ENCODE data around the gene ARMCX2.
"Not testable (repeated sequence)": the region's sequence is repeated elsewhere in the genome, so short reads cannot be mapped to it uniquely, and the experiment has no call there.

Gene ARMCX2

DNA sequence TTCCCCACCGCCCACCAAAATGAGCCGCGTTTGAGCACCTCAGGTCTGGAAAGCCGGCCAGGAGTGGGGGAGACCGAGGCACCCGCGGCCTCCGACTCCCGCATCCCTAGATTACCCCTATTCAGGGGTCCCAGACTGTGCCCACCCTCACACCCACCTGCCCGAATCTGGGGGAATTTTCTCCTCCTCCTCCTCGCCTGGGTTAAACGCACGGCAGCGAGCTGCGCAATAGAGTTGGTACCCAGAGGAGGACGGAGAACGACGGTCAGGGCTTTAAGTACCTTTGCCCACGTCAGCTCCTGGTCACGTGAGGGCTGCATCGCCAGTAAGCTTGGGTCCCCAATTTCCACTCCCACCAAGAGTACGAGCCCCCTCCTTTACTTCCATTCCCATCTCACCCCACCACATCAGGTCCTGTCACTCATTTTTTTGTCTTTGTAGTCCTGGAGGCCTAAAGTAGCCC is at the start of gene ARMCX2:
Gene ARMCX2 (minus strand): TSS at position 250 of the 463 bp plus-strand sequence. CDS start 2,262 bp downstream, outside the sequence.
- DNase-seq, result peak; percentile 42

DNA sequence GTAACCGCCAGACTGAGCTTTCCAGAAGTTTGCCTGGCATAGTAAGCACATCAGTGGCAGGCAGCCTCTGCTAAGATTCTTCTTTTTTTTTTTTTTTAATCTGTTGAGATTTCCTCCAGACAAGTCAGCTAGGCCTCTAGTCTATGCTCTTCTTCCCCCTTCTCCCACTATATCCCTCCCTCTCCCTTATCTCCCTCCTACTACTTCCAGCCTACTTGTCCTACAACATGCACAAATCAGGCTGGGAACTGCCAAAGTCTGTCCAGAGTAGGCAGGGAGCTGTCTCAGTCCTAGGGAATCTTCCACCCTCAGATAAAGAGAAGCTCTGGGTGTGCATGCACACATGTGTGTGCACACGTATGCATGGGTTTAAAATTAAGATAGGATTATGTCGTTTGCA is 49.7 kb upstream of the ARMCX2 start:
- DNase-seq, result no peak

DNA sequence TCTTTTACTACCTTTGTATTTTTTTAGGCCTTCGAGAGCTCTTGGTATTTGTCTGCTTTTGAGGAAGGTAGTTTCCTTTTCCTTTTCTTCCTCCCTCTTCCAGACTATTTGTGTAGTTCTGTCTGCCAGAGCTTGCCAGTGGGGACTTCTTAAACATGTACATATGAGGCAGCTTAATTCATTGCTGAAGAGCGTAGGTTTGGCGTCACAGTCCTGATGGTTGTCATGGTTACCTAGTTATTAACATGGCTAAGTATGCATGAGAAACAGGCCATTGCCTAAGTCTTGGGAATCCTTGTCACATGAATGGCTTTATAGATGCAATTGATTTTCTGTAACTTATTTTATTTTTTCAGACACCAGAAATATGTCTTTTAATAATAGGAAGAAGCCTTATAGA is 48.5 kb upstream of the ARMCX2 start:
- no peak for DNase-seq

DNA sequence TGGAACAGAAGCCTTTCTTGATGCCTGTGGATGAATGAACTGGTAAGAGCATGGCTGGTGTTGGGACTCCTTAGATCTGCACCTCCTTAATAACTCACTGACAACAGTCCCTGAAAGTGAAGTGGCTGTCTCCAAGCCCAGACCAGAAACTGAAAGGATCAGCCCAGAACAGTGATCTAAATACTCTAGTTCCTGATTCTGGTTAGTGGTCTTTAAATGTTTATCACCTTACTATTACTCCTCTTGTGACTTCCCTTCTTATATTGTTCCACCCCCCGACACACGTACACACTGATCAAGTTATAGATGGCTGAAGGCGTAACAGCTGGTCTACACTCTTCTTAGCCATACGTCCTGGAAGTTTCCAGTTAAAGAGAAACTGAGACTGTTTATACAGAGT is 33.8 kb upstream of the ARMCX2 start:
- no peak for DNase-seq

DNA sequence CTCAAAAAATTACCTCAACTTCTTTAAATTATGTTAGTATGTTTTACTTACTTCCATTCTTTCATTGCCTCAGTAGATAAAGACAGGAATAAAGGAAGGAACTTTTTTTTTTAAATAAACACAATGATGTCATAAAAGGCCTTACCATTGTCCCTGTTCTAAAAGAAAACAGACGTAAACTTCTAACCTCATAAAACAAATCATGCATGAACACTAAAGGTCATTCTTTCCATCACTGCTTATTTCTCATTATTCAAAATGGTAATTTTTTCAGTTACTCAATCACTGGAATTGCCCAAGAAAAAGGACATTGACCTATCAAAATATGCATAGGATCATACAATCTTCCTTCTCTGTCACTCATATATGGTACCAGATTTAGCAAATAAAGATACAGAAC is 32.2 kb upstream of the ARMCX2 start:
- no peak for DNase-seq

DNA sequence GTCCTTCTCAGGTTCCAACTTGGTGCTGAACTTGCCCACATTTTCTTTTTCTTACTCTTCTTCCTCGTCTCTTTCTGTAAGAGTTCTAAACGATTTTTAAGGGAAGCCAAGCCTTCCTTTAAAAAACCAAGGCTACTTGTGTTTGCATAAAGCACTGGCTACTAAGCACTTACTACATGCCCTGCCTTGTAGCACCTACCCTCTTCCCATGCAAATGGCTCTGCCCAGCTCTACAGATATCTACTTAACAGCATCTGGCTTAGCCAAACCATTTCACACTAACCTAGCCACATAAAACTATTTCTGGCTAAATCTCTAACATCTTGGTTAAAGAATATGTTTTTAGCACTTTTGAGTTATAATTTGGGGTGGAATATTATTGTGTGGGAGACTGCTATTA is 26.9 kb upstream of the ARMCX2 start:
- no peak for DNase-seq

DNA sequence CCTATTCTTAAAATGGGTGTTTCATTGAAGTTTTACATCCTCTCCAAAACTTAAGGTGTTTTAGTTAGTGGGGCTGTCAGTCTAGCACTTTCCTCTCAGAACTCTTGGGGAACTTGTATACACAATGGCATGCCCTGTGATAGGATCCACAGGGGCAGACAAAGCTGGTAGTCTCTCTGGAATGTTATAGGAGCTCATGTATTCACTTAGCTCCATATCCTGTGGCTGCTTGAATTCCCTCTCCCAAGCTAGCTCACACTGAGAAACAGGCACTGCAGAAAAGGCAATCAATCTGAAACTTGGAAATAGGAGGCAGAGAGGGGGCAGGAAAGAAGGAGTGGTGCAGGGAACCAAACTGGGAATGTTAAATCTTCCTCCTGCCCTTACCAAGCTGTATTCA is 26.3 kb upstream of the ARMCX2 start:
- DNase-seq, result no peak

DNA sequence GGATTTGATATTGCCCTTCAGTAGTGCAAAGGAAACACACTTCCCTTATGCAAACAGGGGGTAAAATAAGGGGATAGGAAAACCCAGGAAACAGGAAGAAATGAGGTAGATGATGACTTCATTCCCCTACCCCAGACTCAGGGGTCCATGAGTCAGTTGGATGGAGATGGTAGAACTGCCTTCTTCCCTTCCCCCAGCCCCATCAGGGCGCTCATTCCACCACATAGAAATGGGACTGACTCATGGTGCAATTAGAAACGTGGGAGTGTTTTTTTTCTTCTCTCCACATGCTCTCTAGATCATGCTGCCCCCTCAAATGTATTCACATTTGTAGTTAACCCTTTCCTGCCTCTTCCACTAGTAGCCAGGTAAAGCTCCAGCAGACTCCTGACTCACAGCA is 23.1 kb upstream of the ARMCX2 start:
- no peak for DNase-seq

DNA sequence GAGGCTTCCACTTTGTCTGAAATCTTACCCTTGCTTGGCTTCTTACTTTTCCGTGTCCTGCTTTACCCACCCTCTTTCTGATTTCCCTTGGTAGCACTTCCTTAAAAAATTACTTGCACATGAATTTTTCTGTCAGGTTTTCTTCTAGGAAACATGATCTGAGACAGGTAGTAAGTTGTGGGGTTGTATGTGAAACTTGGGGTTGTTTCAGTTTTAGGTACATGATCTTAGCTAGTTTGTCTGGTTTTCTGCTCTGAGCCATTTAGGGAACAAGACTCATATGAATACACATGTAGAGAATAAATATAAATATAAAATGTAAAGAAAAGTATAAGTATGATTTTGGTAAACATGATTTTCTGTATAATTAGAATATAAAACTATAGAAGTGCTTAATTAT is 17.4 kb upstream of the ARMCX2 start:
- no peak for DNase-seq

DNA sequence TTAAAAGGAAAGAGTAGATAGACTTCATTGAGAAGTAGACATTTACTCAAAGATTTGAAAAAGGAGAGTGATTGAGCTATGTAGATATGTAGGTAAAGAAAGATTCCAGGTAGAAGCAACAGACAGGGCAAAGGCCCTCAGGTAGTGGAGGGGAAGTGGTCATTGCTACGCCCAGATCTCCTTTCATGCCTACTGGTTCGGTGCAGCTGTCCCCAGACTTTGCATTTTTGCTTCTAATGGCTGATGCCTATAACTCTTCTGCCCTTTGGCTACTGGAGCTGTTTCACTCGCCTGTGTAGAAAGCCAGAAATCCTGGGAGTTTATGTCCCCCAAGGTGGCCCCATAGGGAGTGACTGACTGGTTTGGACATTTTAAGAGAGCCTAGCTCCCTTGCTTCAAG is 16.9 kb upstream of the ARMCX2 start:
- no peak for DNase-seq

DNA sequence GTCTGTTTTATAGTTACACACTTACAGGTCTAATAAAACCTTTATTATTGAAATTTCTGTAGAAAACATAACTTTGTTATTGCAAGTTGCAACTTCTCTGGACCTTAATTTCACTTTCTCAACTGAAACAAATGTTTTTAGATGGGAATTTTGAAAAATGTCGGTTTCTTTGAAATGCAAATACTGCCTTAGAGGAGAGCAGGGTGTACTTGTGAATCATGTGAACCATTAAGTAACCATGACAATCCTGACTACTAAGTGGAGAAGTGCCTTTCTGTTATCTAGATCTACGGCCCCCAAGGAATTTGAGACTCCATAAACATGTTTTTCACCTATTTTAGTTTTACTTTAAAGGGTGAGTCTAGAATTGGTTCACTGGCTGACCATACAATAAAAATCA is 8.5 kb upstream of the ARMCX2 start:
- DNase-seq, result no peak

DNA sequence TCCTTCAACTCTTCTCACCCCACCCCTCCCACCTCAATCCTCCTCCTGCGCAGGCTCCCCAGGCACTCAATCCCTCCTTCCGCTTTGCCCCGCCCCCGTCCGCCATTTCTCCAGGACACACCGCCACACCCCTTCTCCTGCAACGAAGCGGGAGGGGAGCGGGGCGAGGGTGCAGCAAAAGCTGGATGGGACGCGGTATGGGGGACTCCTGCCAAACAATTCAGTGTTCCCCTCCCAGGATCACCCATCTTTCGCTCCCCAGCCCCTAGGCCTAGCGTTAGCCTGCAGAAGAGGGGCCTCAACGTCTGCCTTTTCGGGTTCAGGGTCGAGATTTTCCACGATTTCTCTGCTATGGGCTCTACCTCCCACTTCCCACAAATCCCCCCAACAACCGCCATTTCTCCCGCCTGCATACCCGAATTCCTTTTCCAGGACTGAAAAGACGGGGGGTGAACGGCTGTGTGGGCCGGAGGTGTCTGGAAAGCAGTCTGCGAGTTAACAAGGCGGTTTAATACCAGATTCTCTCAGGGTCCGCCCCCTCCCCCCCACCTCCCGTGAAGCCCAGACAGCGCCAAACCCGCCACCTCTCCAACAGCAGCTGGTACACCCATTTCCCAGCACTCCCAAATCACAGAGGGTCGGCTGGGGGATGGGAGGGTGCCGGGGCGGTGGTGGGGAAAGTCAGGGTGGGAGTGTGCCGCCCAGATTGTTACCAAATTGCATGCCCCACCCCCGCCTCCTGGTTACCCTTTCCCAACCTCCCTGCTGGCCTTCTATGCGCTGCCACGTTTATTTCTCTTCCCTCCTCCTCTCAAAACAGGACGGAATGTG is 774 bp downstream of the ARMCX2 start:
- peak; percentile 55 for DNase-seq

DNA sequence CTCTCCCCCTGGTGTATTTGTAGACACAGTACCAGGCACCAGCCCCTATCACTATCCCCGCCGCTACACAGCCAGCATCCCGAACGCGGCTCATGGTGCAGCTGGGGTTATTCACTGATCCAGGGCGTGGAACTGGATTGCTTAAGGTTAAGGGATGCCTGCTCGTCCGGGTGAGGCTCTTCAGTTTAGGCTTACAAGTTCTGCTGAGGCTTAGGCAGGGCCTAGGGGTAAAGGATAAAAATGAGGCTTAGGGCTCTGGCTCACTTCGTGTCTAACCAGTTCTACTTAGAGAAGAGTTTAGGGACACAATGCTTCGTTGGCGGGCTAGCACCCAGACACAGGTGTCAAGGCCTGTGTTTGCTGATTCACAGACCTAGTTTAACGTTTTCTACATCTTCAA is 2.2 kb downstream of the ARMCX2 start:
- DNase-seq, result no peak

DNA sequence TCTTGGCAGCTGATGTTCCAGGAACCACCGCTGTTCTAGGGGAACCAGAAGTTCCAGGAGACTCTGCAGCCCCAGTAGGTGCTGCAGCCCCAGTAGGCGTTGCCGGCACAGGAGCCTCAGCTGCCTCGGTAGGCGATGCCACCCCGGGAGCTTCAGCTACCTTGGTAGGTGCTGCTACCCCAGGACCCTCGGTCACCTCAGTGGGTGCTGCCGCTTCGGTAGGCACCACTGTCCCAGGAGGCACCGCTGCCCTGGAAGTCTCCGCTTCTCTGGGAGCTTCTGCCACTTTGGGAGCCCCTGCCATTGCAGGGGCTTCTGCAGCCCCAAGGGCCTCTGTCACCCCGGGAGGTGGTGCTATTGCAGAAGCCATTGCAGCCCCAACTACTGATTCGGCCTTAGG is 2.8 kb downstream of the ARMCX2 start:
- no peak for DNase-seq

DNA sequence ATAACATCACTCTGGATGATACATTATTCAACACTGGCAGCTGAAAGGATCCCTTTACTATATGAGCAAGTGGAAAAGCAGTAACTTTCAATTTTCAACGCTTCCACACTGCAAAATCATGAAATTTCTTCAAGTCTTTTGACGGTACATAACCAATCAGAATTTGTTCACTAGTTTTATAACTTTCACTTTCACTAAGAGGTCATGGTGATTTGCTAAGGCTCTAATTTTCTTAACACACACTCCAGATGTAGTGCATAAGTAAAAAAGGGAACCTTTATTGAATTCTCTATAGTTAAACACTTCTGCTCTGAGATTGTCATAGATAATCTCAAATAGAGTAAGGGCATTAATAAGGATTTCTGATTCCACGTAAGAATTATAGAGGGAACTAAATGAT is 4.1 kb downstream of the ARMCX2 start:
- no peak for DNase-seq

DNA sequence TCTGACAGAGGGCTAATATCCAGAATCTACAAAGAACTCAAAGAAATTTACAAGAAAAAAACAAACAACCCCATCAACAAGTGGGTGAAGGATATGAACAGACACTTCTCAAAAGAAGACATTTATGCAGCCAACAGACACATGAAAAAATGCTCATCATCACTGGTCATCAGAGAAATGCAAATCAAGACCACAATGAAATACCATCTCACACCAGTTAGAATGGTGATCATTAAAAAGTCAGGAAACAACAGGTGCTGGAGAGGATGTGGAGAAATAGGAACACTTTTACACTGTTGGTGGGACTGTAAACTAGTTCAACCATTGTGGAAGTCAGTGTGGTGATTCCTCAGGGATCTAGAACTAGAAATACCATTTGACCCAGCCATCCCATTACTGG is 11.9 kb downstream of the ARMCX2 start:
- not testable (repeated sequence) for DNase-seq

DNA sequence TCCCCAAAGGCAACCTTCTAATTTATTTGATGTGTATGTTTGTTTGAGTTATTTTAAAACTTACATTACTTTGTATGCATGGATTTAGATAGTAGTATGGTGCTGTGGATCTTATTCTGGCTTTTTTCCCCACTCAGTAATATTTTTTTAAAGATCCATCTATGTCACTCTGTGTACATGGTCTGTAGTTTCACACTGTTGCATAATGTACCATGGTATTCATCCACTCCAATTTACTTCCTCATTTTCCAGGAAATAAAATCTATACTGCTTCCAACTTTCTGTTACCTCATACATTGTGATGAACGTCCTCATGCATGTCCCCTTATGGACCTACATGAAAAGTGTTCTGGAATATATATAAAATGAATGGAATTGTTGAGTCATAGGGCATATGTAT is 17.6 kb downstream of the ARMCX2 start:
- DNase-seq, result no peak

DNA sequence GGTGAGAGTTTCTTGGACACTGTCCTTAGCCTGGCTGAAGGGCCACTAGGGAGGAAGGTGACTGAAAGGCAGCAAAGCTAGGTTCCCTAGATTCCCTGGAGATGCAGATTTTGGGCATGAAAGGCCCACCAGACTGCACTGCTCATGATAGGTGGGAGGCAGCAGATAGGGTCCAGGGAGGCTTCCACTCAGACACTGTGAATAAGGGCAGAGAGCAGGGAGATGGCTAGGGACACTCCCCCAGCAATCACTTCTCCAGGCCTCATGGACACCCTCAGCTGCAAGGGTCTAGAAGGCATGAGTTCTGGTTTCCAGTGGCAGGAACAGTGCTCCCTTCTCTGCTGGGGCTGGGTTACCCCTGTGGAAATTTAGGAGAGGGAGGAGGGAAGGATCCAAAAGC is 20.1 kb downstream of the ARMCX2 start:
- DNase-seq, result no peak

DNA sequence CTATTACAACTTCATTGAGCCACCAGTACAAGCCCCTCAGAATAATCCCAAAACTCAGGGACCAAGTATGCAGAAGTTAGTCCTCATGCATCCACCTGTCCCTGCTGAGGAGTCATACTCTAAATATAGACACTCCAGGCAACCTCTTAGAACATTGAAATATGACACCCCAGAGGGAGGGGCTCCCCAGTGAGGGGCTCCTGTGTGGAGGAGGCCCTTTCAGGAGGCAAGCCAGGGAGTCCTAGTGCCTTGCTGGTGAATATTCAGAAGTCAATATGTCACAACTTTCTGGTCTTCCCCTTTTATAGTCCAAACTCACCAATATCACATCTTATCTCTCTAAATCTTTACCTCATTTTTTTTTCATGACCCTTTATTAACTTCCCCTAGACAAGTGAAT is 40.3 kb downstream of the ARMCX2 start:
- no peak for DNase-seq

DNA sequence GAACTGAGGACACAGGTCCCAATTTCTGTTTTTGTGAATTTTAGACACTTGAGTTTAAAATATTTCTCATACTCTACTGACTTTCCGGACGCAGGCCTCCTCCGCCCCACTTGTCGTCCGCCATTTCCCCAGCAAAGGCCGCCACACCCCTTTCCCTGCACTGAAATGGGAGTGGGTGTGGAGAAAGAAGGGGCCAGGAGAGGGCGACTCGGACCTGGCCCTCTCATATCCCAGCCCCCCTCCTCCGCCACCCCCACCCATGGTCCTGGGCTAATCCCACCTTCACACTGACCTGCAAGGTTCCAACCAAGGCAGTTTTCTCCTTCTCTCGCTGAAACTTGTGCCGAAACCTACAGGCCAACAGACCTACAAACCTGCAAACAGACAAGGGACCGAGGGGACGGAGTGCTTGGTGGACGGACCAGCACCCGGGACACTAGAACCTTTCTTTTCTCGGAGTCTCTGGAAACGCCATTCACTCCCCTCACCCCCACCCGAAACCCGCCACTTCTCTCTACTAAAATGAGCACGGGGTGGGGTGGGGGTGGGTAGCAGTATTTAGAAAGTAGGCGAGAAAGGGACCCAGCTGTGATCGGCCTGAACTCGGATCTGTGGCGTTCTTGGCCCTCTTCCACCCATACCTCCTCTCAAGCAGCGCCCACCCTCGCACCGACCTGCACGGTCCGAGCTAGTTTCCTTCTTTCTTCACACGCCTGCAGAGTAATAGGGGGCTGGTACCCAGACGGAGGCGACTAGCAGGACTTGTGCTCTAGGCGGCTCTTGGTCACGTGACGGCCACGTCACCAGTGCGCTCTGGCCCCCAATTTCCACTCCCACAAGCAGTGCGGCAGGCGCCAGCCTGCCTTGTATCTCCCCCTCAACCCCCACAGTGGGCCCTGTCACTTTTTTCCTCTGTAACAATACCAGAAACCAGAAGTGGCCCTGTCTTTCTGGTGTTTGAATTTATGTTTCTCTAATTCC is 42.1 kb downstream of the ARMCX2 start, which contains the start of gene ARMCX6:
Gene ARMCX6 (minus strand): TSS at position 790 of the 981 bp plus-strand sequence. CDS start 1,380 bp downstream, outside the sequence.
- DNase-seq, result peak; percentile 42

DNA sequence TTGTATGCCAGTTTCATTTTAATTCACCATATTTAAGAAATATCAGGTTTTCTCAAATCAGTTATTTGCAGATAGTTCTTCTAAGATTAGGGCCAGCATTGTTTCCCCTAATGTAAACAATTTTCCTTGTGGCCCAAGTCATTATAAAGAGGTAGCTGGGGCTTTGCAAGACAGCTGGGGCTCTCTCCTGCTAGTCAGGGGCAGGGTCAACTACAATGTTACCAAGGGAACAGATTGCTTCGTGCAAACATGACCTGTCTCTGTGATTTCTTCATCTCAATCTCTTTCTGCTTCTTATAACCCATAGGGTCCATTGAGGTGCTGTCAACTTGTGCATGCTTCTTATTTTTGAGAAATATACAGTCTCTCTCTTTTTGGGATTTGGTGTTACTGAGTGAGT is 53.9 kb downstream of the ARMCX2 start:
- DNase-seq, result no peak
